Heart left ventricle (tissue), 16 donors: ENCODE measurements around the gene TREML4. TPM values are rescaled to one million over a fixed set of nuclear protein-coding genes. Genes with fewer than 3 reads are reported as not detected.

Experiments
- ATAC-seq, 4 donors: fragments of 200-7000 bp; cut with Tn5 transposase; one replicate each; pipeline ENCODE4 v1.9.1; 2020 to 2022; ENCODE audit warnings: moderate library complexity in 4 of 4, mild to moderate bottlenecking in 3 of 4, moderate number of reproducible peaks in 1 of 4
- DNase-seq, 5 donors: peaks; one replicate each; pipeline ENCODE4 v3.0.0-alpha.2; 2020
- H3K27ac ChIP-seq, 12 donors: fragments of 200-600 bp; sonication (generic) in 4 of 12; one replicate each; pipeline versions ENCODE4 v1.5.0 to v1.8.0; 2016 to 2022; ENCODE audit warnings: mild to moderate bottlenecking in 2 of 12
- H3K27me3 ChIP-seq, 9 donors: fragments of 200-600 bp; sonication (generic) in 2 of 9; one replicate each; pipeline versions ENCODE4 v1.5.1 to v1.8.0; 2016 to 2022; ENCODE audit warnings: mild to moderate bottlenecking in 3 of 9
- H3K36me3 ChIP-seq, 9 donors: fragments of 200-600 bp; sonication (generic) in 2 of 9; one replicate each; pipeline versions ENCODE4 v1.5.0 to v1.8.0; 2018 to 2022; ENCODE audit warnings: mild to moderate bottlenecking in 2 of 9
- H3K4me1 ChIP-seq, 12 donors: fragments of 200-600 bp; sonication (generic) in 4 of 12; one replicate each; pipeline versions ENCODE4 v1.5.0 to v1.8.0; 2016 to 2022; ENCODE audit warnings: mild to moderate bottlenecking in 3 of 12
- H3K4me3 ChIP-seq, 12 donors: fragments of 200-600 bp; sonication (generic) in 4 of 12; one replicate each; pipeline versions ENCODE4 v1.5.0 to v1.8.0; 2017 to 2022; ENCODE audit warnings: mild to moderate bottlenecking in 9 of 12, moderate library complexity in 4 of 12
- H3K9me3 ChIP-seq, 12 donors: fragments of 200-600 bp; sonication (generic) in 4 of 12; one replicate each; pipeline versions ENCODE4 v1.5.0 to v1.8.0; 2016 to 2022; ENCODE audit warnings: mild to moderate bottlenecking in 1 of 12
- CTCF ChIP-seq, 12 donors: fragments of 200-600 bp; sonication (generic) in 4 of 12; IDR thresholded peaks; one replicate each; pipeline versions ENCODE4 v1.5.0 to v1.8.0; 2018 to 2022; ENCODE audit warnings: antibody characterized with exemption in 12 of 12, mild to moderate bottlenecking in 5 of 12
- POLR2A ChIP-seq, 2 donors: fragments of 450-650 bp; IDR thresholded peaks; one replicate each; pipeline ENCODE4 v1.6.1; 2017; ENCODE audit warnings: antibody characterized with exemption in 2 of 2, mild to moderate bottlenecking in 2 of 2, moderate library complexity in 2 of 2
- WGBS, 4 donors: extraction: QIAGEN DNeasy Blood & Tissue Kit in 2 of 4; methylation state at CpG; one replicate each; pipeline versions ENCODE4 v1.1.5 to v1.1.7; 2013 to 2018; 5-methylcytosine and 5-hydroxymethylcytosine counted together
- intact Hi-C, 10 donors: fragments of 100-400 bp; cut with DNase I; formaldehyde crosslinking; loops; one replicate each; pipeline versions ENCODE4 v1.11.1 to v1.14.2; 2022
- polyA plus RNA-seq, 2 donors: library from polyadenylated mRNA; stranded (reverse); fragments of 200-250 nt; gene quantifications; one replicate each; pipeline ENCODE4 v1.2.3, GENCODE V29; 2013
- total RNA-seq, 9 donors: library from RNA; depleted of rRNA in 2 of 9; stranded (reverse); fragments of >200 nt in 2 of 9; fragmentation: NEBNext Ultra II Directional in 3 of 9; extraction: Animal tissue kit (Norgen Biotek cat#: 25700) in 3 of 9; gene quantifications; one replicate each; pipeline versions ENCODE4 v1.1.0 to v1.2.4, GENCODE V29; 2016 to 2023
- donor health status: ischemic (EF 13 %, LVEDD 7.1; RV severe dilation, severe dysfunction).
- donor health status: healthy with polysubstance abuse.
- donor health status: DM: no; HTN: yes; CAD: no.
- donor health status: DM: no; HTN: no; CAD: no.
- donor health status: ischemic (EF 25% LVEDD 6.9; RV normal size, moderate dysfunction).
- donor health status: ischemic (EF 25% LVEDD 5.7; RV mildly dilated, moderate dysfunction).
- donor health status: healthy.
- donor health status: DM: yes; HTN: yes; CAD: no.
- donor health status: ischemic (EF 35%, LVEDD 5.7; RV mildly dilated, moderate dysfunction).
- donor health status: nonischemic (EF 11% LVEDD 7.7; RV severe dilation, severe dysfunction).
- donor health status: DM: yes; HTN: yes; CAD: no.
- donor health status: PGD.
- donor health status: ischemic (EF 29% LVEDD 5.4; RV normal size, mild dysfunction).
- donor health status: nonischemic (EF 23%, LVEDD 6.1; RV moderate dilation, normal function).

The TREML4 gene
- total and polyA plus RNA-seq, 11 donors = 0.07 TPM; not detected in 10

- Histone ChIP-seq H3K4me3 (no peak overlapping the region), H3K36me3 (no peaks in the 10 kb centered on the region), H3K4me1 (no peaks in the 10 kb centered on the region), H3K27ac (no peak overlapping the region), H3K27me3 (peaks cover 0 to 11% (median 0%) of the 10 kb centered on the region in 9 donors), H3K9me3 (peaks cover 0 to 28% (median 3%) of the 10 kb centered on the region in 12 donors)
- no peak for DNase-seq
- WGBS, 4 donors = 65 to 68% (median 66%) methylated on average over 4 to 5 of the region's 5 CpGs
- no peak for ATAC-seq
- TF ChIP-seq CTCF (IDR thresholded peaks at IDR 0.05) (no peak), POLR2A (IDR thresholded peaks at IDR 0.05) (no peak)
- intact Hi-C loops = no loop called here
Measured at GRCh38 chr6:41216616-41217015, 11.5 kb upstream of the TREML4 start.

- TF ChIP-seq CTCF (IDR thresholded peaks at IDR 0.05) = no peak
- TF ChIP-seq POLR2A (IDR thresholded peaks at IDR 0.05) = no peak
- H3K4me3 ChIP-seq = no peak overlapping the region
- H3K36me3 ChIP-seq = no peaks in the 10 kb centered on the region
- intact Hi-C loops = no loop called here
- H3K4me1 ChIP-seq = no peaks in the 10 kb centered on the region
- no peak overlapping the region for H3K27ac ChIP-seq
- H3K9me3 ChIP-seq = peaks cover 0 to 20% (median 3%) of the 10 kb centered on the region in 12 donors
- DNase-seq = no peak
- 52 to 72% (median 69%) methylated on average over 4 of the region's 4 CpGs for WGBS, 4 donors
- ATAC-seq = no peak
- H3K27me3 ChIP-seq = peaks cover 0 to 16% (median 0%) of the 10 kb centered on the region in 9 donors
Measured at GRCh38 chr6:41222045-41222444, 6.1 kb upstream of the TREML4 start.

- ATAC-seq = no peak
- TF ChIP-seq POLR2A (IDR thresholded peaks at IDR 0.05) (no peak), CTCF (IDR thresholded peaks at IDR 0.05) (no peak)
Measured at GRCh38 chr6:41222513-41222912, 5.6 kb upstream of the TREML4 start.

GRCh38 chr6:41224800-41225199 lies 3.3 kb upstream of the TREML4 start:
- no peak overlapping the region for H3K27ac ChIP-seq
- no peaks in the 10 kb centered on the region for H3K36me3 ChIP-seq
- TF ChIP-seq POLR2A (IDR thresholded peaks at IDR 0.05) (no peak), CTCF (IDR thresholded peaks at IDR 0.05) (no peak)
- 83 to 86% (median 85%) methylated on average over 1 of the region's 1 CpG for WGBS, 4 donors
- H3K4me1 ChIP-seq = no peaks in the 10 kb centered on the region
- intact Hi-C loops = no loop called here
- no peak for DNase-seq
- H3K9me3 ChIP-seq = peaks cover 0 to 13% (median 1%) of the 10 kb centered on the region in 12 donors
- ATAC-seq = no peak
- no peak overlapping the region for H3K4me3 ChIP-seq
- peaks cover 0 to 25% (median 0%) of the 10 kb centered on the region in 9 donors for H3K27me3 ChIP-seq

More at GRCh38 chr6:41222513-41222912, 5.6 kb upstream of the TREML4 start:
- 67 to 73% (median 71%) methylated on average over 2 to 5 of the region's 5 CpGs for WGBS, 4 donors
- H3K36me3 ChIP-seq = no peaks in the 10 kb centered on the region
- intact Hi-C loops = no loop called here
- H3K27me3 ChIP-seq = peaks cover 0 to 19% (median 0%) of the 10 kb centered on the region in 9 donors
- peaks cover 0 to 20% (median 3%) of the 10 kb centered on the region in 12 donors for H3K9me3 ChIP-seq
- H3K27ac ChIP-seq = no peak overlapping the region
- H3K4me3 ChIP-seq = no peak overlapping the region
- no peaks in the 10 kb centered on the region for H3K4me1 ChIP-seq
- no peak for DNase-seq
